Endothelial cell of umbilical vein (primary cell): ENCODE measurements around the gene PTGES3. TPM values are rescaled to one million over a fixed set of nuclear protein-coding genes. Genes with fewer than 3 reads are reported as not detected.

Source experiments
- BruUV-seq: library from RNA; stranded (reverse); fragments of 400-500 nt; replicated peaks from 2 replicates; lab custom pipeline; 2021; lab: Mats Ljungman, UMichigan
- CTCF ChIA-PET: fragments of 300-600, 350-600 bp; sonication (Branson Sonifier 250); formaldehyde crosslinking; loops from one replicate; lab custom pipeline; 2021; ENCODE audit warnings: antibody characterized with exemption, inconsistent platforms; lab: Charles Lee
- POLR2A ChIA-PET: fragments of 300-600, 350-600 bp; sonication (Branson Sonifier 250); formaldehyde crosslinking; loops from one replicate; lab custom pipeline; 2021; ENCODE audit warnings: antibody characterized with exemption, inconsistent platforms; lab: Charles Lee
- DNase-seq: peaks from one replicate; pipeline ENCODE4 v3.0.0-alpha.2; 2011; ENCODE audit warnings: low read depth, low spot score
- FAIRE-seq: peaks from 2 replicates; lab custom pipeline; 2011; peaks lifted over from hg19 to GRCh38; lab: Jason Lieb, UNC
- H2AFZ ChIP-seq: 2 replicates; pipeline ENCODE4 v1.6.0; 2012; ENCODE audit warnings: low read depth, low read length, control low read depth, inconsistent platforms
- H3K27ac ChIP-seq: 2 replicates; pipeline ENCODE4 v1.5.1; 2011; ENCODE audit warnings: low read depth, mild to moderate bottlenecking, control low read depth, low read length, moderate library complexity; ENCODE audit not compliant: insufficient read depth
- H3K27me3 ChIP-seq, 2 experiments: 2 replicates each; pipeline versions ENCODE4 v1.6.0 to v1.6.1; 2011; ENCODE audit warnings: low read length in 2 of 2, mixed read lengths in 1 of 2; ENCODE audit not compliant: control insufficient read depth in 2 of 2, insufficient read depth in 2 of 2
- H3K36me3 ChIP-seq, 2 experiments: 2 replicates in 1 of 2; 3 replicates in 1 of 2; pipeline ENCODE4 v1.5.1; 2011; ENCODE audit warnings: low read length in 2 of 2, mild to moderate bottlenecking in 1 of 2, moderate library complexity in 1 of 2; ENCODE audit not compliant: control insufficient read depth in 2 of 2, insufficient read depth in 2 of 2; ENCODE audit errors: extremely low read depth in 1 of 2
- H3K4me1 ChIP-seq: 3 replicates; pipeline ENCODE4 v1.5.1; 2011; ENCODE audit warnings: mild to moderate bottlenecking, low read length; ENCODE audit not compliant: control insufficient read depth, insufficient read depth; ENCODE audit errors: extremely low read depth
- H3K4me2 ChIP-seq: 2 replicates; pipeline ENCODE4 v1.6.1; 2011; ENCODE audit warnings: low read length, control low read depth, mixed read lengths; ENCODE audit not compliant: insufficient read depth
- H3K4me3 ChIP-seq, 3 experiments: fragments of 200-600 bp in 1 of 3; sonication (generic), shearing (Covaris generic) in 1 of 3; replicated peaks in 1 of 3; 2 replicates each; pipeline ENCODE4 v1.5.1; 2011 to 2016; ENCODE audit warnings: control low read depth in 3 of 3, low read length in 3 of 3, mild to moderate bottlenecking in 2 of 3, inconsistent platforms in 1 of 3, low read depth in 1 of 3, moderate library complexity in 1 of 3; ENCODE audit not compliant: insufficient read depth in 1 of 3
- H3K79me2 ChIP-seq: 2 replicates; pipeline ENCODE4 v1.6.0; 2012; ENCODE audit warnings: low read length, inconsistent platforms; ENCODE audit not compliant: control insufficient read depth, insufficient read depth
- H3K9ac ChIP-seq: replicated peaks from 2 replicates; pipeline ENCODE3; 2011; ENCODE audit warnings: low read length, control low read depth; ENCODE audit not compliant: insufficient read depth; ENCODE audit errors: extremely low read depth
- H3K9me1 ChIP-seq: replicated peaks from 3 replicates; pipeline ENCODE4 v1.6.0; 2011; ENCODE audit warnings: mild to moderate bottlenecking, low read length; ENCODE audit not compliant: control insufficient read depth, insufficient read depth; ENCODE audit errors: extremely low read depth
- H3K9me3 ChIP-seq: replicated peaks from 2 replicates; pipeline ENCODE4 v1.5.1; 2012; ENCODE audit warnings: low read length, inconsistent platforms; ENCODE audit not compliant: control insufficient read depth, insufficient read depth
- H4K20me1 ChIP-seq: replicated peaks from 2 replicates; pipeline ENCODE3; 2011; ENCODE audit warnings: mild to moderate bottlenecking, low read length; ENCODE audit not compliant: control insufficient read depth, insufficient read depth; ENCODE audit errors: extremely low read depth
- CTCF ChIP-seq, 2 donors: IDR thresholded peaks; 1 replicate in 1 of 2; 2 replicates in 1 of 2; pipeline ENCODE4 v1.5.1; 2011; ENCODE audit warnings: low read length in 2 of 2, mild to moderate bottlenecking in 2 of 2, moderate library complexity in 2 of 2, control low read depth in 1 of 2, inconsistent platforms in 1 of 2, low read depth in 1 of 2; ENCODE audit not compliant: insufficient read depth in 1 of 2; ENCODE audit errors: extremely low read depth in 1 of 2
- EZH2 ChIP-seq: IDR thresholded peaks from 2 replicates; pipeline ENCODE4 v1.6.1; 2012; ENCODE audit warnings: borderline replicate concordance, low read depth, mild to moderate bottlenecking, moderate library complexity, low read length, inconsistent platforms; ENCODE audit not compliant: severe bottlenecking
- FOS ChIP-seq: IDR thresholded peaks from 2 replicates; pipeline ENCODE4 v1.6.1; 2011; ENCODE audit warnings: mild to moderate bottlenecking, low read length, moderate library complexity, borderline replicate concordance; ENCODE audit not compliant: insufficient read depth
- GATA2 ChIP-seq: IDR thresholded peaks from 2 replicates; pipeline ENCODE4 v1.7.0; 2011; ENCODE audit warnings: low read depth, mild to moderate bottlenecking, moderate library complexity, mixed read lengths, low read length; ENCODE audit not compliant: insufficient read length, insufficient read depth
- JUN ChIP-seq: IDR thresholded peaks from 2 replicates; pipeline ENCODE4 v1.6.1; 2011; ENCODE audit warnings: borderline replicate concordance, low read depth; ENCODE audit not compliant: insufficient read length, insufficient read depth
- MAX ChIP-seq: IDR thresholded peaks from 2 replicates; pipeline ENCODE4 v1.6.1; 2011; ENCODE audit not compliant: insufficient read depth, insufficient read length
- MYC ChIP-seq: IDR thresholded peaks from one replicate; pipeline ENCODE4 v1.6.1; 2011; ENCODE audit warnings: mild to moderate bottlenecking, low read depth, low read length
- POLR2A ChIP-seq: IDR thresholded peaks from 2 replicates; pipeline ENCODE4 v1.6.1; 2012; ENCODE audit warnings: low read depth, mild to moderate bottlenecking, control low read depth, low read length
- POLR2AphosphoS5 ChIP-seq: IDR thresholded peaks from 2 replicates; pipeline ENCODE4 v1.6.1; 2012; ENCODE audit warnings: low read depth, mild to moderate bottlenecking, control low read depth, low read length, moderate library complexity; ENCODE audit not compliant: insufficient read depth
- dilution Hi-C: fragments of 300-500 bp; cut with MboI; formaldehyde crosslinking; loops from one replicate; pipeline ENCODE4 v1.15.0; 2019; ENCODE audit warnings: low sequenced_read_pairs; ENCODE audit not compliant: extremely low pct_ligation_motif_present
- intact Hi-C: fragments of 100-400 bp; cut with micrococcal nuclease; formaldehyde crosslinking; loops from one replicate; pipeline ENCODE4 v1.10.0; 2022
- polyA plus RNA-seq, 4 experiments: library from polyadenylated mRNA; depleted of rRNA in 3 of 4; stranded (reverse) in 3 of 4; unstranded in 1 of 4; fragments of >200 nt; gene quantifications; 2 replicates each; pipeline versions ENCODE4 v1.2.1 to v1.2.3, GENCODE V29; 2011 to 2012; ENCODE audit warnings: missing spikeins in 1 of 4
- total RNA-seq: library from RNA; stranded (reverse); gene quantifications from 2 replicates; pipeline ENCODE4 v1.2.3, GENCODE V29; 2021

The PTGES3 gene
- total and polyA plus RNA-seq, 2 donors (not counting 3 experiments of a cell fraction or from before 2014, with no cell fraction given): 48.5 to 278 TPM

- TF ChIP-seq MYC: no peak
- no peak for TF ChIP-seq POLR2AphosphoS5
- no peak for TF ChIP-seq EZH2
- TF ChIP-seq GATA2: no peak
- no peak for TF ChIP-seq JUN
- no peak for TF ChIP-seq FOS
- TF ChIP-seq MAX: no peak
- no peak for TF ChIP-seq CTCF (IDR thresholded peaks at IDR 0.05; ENCODE audit: extremely low read depth in 1 of 2, insufficient read depth in 1 of 2, low read depth in 1 of 2, low read length in 2 of 2)
- no peak for TF ChIP-seq POLR2A
- no peak for FAIRE-seq
- CTCF ChIA-PET: no interaction called here
- Histone ChIP-seq H3K27ac (no peak overlapping the region), H3K9me3 (no peaks in the 10 kb centered on the region), H3K36me3 (peaks cover 26 to 27% of the 10 kb centered on the region in 2 experiments), H4K20me1 (no peaks in the 10 kb centered on the region), H3K9me1 (no peaks in the 10 kb centered on the region), H3K79me2 (peaks cover 34% of the 10 kb centered on the region), H3K27me3 (no peaks in the 10 kb centered on the region), H3K4me1 (no peaks in the 10 kb centered on the region), H3K4me3 (no peak overlapping the region), H3K9ac (no peak overlapping the region), H3K4me2 (no peak overlapping the region), H2AFZ (no peak overlapping the region)
- no TSS peak for BruUV-seq
- intact Hi-C loops: no loop called here
- DNase-seq: no peak
- dilution Hi-C loops: no loop called here
- POLR2A ChIA-PET: no interaction called here
Measured at GRCh38 chr12:56713345-56713744, 25.3 kb upstream of the PTGES3 start.
